Measurements from ENCODE around the gene BMP2K.
"Not testable (repeated sequence)": the region's sequence is repeated elsewhere in the genome, so short reads cannot be mapped to it uniquely, and the experiment has no call there.

BMP2K gene

DNA sequence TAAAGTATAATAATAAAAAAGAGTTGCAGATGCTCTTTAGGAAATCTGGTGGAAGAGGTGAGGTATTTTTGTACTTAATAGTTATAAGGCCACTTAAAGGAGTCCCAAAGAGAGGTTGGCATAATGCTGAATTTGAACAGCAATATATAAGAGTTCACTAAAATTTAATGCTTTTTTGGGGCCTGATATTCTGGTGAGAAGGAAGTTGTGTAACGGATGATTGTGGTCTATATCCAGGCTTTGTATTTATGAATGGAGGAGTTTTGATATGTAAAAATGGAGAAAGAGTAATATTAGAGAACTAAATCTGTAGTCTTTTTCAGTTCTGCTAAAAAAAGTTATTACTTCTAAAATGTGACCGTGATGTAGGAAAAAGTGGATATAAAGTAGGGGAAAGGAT, 20.4 kb downstream of the BMP2K start:
- no peak for DNase-seq

DNA sequence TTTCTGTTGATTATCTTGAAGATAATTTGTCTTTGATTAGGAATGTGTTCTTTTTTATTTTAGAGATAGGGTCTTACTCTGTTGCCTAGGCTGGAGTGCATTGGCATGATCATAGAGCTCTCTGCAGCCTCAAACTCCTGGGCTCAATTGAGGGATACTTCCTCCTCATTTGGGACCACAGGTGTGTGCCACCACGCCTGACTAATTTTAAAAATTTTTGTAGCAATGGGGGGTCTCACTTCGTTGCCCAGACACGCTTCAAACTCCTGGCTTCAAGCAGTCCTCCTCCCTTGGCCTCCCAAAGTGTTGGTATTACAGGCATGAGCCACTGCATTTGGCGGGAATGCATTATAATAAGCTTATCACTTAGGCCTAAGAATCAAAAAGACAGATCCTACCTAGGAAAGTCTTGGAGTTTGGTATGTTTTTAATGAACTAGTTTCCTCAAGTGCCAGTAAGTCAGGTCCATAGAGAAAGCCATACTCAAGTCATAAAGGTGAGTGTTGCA, 21.7 kb downstream of the BMP2K start:
- DNase-seq = no peak

DNA sequence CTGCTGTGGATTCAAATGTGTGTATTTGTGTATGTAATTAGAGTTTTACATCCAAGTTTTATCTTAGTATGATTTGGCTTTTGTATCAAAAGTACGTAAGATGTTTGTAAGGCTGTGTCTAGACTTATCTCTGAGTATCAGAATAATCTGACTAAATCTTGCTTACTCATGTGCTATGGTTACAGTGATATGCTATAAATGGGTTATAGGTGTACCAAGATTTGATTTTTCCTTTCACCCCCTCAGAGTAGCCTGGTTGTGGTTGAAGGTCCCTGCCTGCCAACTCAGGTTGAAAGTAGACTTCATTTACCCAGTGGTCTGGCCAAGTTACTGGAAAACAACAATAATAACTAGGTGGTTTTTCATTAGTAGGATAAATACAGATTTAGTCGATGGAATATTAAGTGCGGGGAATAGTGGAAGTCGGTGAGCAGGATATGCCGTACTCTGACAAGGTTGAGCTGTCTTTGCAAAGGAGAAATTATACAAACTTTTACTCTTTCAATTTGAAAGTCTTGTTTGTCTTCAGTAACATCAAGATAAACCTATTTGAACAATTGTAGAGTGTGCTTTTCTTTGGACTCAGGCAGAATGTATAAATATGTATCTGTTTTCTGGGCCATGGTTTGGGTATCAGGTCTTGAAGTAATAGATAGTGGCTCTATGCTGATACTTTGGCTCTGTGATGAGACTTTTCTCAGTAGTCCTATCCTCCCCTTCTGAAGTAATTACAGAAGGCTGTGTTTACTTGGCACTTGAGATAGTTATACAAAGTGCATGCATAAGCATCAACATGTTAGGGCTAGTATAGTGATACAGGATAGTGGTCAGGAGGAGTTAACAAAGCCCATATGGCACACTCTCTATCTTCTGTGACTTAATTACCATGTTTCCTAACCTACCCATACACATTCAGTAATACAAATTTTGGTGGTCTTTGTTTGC, 23.7 kb downstream of the BMP2K start:
- DNase-seq = no peak

DNA sequence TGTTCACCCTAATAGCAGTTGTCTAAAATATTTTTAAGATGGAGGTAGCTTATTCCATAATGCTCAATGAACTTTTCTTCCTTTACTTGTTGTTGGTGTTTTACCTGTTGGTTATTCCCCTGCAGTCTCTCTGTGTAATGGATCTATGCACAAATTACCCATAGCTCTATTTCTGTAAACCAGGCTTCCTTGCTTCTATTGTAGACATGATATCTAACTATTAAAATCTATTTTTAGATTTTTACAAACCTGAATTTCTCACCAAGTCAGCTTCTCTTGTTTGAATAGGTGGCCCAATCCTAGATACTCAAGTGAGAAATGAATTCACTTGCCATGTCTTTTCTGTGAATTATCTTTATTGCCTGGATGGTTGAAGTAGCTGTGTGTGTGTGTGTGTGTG, 24.8 kb downstream of the BMP2K start:
- no peak for DNase-seq

DNA sequence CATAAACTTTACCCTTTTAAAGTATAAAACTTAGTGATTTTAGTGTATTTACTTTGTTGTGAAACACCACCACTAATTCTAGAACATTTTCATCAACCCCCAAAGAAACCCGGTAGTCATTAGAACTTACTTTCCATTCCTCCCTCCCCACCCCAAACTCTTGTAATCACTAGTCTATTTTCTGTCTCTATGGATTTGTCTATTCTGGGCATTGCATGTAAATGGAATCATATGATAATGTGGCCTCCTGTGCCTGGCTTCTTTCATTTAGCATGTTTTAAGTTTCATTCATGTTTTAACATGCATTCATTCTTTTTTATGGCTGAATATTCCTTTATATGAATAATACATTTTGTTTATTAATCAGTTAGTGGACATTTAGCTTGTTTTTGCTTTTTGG, 27.8 kb downstream of the BMP2K start:
- no peak for DNase-seq

DNA sequence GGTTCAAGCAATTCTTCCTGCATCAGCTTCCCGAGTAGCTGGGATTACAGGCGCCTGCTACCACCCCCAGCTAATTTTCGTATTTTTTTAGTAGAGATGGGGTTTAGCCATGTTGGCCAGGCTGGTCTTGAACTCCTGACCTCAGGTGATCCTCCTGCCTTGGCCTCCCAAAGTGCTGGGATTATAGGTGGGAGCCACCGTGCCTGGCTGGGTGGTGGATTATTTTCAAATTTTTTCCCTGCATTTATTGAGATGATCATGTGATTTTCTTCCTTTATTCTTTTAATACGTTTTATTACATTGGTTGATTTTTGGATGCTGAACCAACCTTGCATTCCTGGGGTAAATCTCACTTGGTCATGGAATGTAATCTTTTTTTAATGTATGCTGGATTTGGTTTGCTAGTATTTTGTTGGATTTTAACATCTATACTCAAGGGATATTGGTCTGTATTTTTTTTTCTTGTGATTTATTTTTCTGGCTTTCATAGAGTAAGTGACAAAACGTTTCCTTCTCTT, 30.9 kb downstream of the BMP2K start:
- no peak for DNase-seq

DNA sequence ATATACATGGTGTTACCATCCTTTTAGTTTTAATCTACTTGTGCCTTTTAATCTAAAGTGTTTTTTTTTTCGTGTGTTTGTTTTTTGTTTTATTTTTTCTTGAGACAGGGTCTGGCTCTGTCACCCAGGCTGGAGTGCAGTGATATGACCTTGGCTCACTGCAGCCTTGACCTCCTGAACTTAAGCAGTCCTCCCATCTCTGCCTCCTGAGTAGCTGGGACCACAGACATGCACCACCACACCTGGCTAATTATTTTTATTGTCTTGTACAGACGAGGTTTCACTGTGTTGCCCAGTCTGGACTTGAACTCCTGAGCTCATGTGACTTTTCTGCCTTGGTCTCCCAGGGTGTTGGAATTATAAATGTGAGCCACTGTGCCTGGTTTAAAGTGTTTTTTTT, 33.1 kb downstream of the BMP2K start:
- DNase-seq = no peak

DNA sequence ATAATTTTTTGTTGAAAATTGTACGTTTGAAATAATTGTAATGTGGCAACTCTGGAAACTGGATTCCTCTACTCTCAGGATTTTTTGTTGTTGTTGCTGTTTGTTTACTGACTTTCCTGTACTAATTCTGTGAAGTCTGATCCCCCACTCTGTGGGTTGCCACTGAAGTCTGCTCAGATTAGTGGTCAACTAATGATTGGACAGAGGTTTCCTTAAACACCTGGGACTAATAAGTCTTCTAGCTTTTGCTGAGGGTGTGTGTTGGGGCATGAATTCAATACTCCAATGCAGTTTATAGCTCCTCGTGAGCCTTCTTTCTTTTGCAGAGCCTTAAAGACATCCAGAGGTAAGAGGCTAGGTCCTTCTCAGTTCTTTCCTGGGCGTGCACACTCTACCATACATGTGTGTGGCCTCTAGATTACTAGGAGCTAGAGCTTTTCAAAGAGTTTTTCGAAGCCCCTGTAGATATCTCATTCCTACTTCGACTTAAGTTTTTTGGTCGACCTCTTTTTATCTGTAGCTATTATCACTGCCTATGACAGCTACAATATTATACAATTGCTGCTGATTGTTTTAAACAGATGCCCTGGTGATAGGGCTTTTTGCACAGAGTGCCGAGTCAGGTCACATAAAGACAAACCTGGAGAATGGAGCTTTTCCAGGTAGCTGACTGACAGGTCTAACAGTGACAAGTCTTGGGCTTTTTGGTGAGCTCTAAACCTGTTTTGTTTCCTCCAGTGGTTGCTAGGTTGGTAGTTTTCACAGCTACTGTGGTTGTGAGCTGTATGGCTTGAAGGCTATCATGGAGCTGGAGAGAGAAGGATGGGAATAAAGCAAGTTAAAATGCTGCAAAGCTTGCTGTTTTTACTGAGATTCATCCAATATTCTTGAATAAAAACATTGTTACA, 34.0 kb downstream of the BMP2K start:
- DNase-seq = no peak

DNA sequence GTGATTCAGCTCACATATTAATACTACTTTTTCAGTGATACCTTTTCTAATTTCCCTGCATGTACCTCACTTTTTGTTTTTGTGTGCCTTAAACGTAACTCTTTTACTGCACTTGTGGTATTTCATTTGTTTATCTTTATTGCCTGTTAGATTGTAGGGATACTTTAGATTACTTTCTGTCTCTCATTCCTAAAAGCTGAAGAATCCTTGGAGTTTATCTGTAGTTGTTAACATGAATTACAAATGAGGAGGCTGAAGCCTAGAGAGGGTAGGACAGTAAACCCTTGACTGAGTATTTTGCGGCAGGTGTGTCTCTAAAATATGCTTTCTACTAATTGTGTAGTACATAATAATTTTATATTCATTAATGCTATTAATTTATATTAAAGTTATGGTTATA, 34.9 kb downstream of the BMP2K start:
- DNase-seq = no peak

DNA sequence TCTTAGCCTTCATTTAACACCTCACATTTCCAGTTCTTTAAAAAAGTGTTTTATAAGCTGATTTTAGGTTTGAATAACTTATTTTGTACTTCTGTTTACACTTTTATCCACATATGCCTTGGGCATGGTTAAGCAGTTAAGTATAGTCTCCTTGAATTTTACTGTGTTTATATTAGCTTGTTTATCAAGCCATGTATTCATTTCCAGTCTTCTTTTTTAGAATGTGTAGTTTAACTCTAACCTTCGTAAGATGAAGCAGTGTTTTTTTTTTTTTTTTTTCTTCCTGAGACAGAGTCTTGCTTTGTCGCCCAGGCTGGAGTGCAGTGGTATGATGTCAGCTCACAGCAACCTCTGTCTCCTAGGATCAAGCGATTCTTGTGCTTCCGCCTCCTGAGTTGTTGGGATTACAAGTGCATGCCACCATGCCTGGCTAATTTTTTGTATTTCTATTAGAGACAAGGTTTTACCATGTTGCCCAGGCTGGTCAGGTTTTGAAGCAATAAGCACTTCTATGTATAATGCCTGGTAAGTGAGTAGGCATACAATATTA, 42.5 kb downstream of the BMP2K start:
- DNase-seq = no peak

DNA sequence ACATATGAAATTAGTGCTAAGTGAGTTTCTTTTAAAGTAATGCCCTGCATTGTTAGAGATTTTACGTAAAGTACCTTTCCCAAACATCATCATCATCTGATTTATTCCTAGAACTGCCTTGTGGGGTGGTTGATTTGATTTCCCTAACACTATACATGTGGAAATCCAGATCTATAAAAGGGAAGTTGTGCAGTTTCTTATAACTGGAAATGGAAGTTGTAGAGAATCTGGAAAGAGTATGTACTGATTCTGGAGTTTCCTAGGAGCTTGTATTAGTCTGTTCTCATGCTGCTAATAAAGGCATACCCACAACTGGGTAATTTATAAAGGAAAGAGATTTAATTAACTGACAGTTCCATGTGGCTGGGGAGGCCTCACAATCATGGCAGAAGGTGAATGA, 47.9 kb downstream of the BMP2K start:
- DNase-seq = no peak

DNA sequence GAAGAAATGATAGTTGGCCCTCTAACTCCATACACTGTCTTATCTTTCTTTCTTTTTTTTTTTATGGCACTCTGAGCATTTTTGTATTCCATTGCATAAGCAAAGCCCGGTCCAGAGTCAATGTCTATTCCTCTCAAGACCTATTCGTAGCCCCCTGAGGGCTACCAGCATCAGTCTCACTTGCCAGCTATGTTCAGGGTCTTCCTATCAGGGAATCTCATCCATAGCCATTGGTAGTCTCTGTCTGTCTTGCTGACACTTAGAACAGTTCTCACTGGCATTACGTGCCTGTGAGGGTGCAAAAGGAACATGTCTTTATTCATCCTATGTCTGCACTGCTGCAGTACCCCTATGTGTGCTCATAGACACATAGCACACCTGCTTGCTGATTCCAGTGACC, 51.0 kb downstream of the BMP2K start:
- DNase-seq = no peak

DNA sequence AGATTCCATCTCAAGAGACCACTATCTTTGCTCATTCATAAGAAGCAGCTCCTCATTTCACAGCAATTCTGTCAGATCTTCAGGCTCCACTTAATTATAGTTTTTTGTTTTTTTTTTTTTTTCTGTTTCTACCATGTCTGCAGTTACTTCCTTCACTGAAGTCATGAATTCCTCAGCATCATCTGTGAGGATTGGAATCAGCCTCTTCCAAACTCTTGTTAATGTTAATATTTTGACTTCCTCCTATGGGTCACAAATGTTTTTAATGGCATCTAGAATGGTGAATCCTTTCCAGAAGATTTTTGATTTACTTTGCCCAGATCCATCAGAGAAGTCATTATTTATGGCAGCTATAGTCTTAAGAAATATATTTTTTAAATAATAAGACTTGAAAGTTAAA, 53.1 kb downstream of the BMP2K start:
- no peak for DNase-seq

DNA sequence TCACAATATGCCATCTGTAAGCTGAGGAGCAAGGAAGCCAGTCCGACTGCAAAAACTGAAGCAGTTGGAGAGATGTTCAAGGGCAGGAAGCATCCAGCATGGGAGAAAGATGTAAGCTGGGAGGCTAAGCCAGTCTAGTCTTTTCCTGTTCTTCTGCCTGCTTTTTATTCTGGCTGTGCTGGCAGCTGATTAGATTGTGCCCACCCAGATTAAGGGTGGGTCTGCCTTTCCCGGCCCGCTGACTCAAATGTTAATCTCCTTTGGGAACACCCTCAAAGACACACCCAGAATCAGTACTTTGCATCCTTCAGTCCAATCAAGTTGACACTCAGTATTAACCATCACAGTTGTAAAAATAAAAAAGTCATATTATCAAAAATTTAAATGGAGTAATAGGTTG, 63.5 kb downstream of the BMP2K start:
- not testable (repeated sequence) for DNase-seq

DNA sequence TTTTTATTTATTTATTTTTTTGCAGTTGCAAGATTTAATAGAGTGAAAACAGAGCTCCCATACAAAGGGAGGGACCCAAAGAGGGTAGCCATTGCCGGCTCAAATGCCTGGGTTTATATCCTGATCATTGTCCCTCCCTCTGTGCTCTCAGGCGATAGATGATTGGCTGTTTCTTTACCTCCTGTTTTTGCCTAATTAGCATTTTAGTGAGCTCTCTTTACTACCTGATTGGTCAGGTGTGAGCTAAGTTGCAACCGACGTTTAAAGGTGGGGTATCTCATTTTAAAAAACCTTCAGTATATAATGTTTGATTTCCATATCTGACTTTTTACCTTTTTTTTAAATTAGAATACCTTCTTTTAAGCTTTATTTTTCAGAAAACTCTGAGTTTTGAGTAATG, 64.1 kb downstream of the BMP2K start:
- DNase-seq = not testable (repeated sequence)

DNA sequence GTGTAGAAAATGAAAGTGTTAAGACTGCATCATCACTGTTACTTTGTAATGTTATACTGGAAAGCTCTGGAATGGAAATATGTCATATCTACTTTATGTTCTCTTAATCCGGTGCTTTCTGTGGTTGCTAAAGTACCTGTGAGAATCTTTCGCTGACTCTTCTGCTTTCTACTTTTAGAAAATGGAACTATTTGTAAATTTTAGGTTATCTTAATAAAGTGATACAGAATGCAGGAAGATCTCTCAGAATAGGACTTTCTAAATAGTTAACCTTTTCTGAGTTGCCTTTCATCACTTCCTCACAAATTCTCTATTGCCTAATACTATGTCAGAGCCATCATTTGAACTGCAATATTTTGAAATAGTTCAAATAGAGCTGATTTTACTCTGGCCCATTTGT, 69.3 kb downstream of the BMP2K start:
- DNase-seq = no peak

DNA sequence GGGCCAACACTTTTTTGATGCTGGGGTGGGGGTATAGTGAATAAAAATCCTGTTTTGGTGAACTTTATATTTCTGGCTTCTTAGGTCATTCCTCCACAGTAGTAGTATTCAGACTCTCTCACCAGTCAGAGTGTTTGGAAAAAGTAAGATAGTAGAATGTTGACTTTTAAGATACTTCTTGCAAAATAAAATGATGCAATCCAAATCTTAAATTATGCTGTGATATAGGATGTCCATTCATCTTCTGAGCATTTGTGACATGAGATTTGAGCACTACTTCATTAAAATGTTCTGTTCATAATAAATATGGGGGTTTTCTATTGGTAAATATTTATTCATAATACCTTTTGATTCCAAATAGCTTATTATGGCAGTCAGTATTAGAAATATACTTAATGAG, 70.1 kb downstream of the BMP2K start:
- no peak for DNase-seq

DNA sequence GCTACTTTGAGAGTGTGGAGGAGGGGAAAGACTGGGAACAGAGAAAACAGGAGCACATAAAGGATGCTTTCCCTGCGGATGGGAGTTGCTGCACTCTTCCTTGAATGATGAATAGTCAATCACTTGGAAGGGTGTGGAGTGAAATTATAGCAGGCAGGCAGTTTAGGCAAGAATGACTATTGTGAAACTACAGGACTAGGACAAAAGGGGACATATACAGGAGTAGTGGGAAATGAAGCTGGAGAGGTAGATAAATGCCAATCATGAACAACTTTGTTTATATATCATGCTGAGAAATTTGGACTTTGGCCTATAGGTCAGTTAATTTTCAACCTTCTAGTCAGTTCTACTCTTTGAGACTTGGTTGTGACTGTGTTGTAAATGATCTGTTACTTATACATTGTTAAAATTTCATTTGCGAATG, 86.2 kb downstream of the BMP2K start:
- no peak for DNase-seq

DNA sequence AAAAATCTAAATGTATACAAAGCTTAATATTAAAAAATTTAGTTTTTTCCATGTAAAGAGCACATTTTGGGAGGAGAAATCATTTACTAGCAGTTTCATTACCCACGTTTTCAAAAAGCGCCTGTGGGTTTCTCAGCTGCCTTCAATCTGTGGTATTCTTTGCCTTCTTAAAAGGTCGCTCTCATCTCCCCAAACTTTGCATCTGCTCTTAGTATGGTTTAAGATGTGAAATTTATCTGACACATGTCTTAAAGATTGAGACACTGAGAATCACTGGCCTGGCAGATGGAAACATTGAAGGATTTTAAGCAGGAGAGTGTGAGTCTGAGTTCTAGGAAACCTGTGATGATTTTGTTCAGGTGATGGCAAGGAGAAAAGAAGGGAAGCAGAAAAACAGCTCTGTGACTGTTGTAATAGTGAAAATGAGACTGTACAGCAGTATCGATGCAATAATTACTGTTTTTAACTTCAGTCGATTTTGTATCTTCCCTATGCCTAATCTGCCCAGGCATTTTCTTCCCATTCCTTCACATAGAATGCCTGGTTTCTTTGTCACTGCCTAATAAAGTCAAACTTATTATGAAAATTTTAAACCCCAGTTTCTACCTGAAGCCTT, 87.2 kb downstream of the BMP2K start:
- DNase-seq = no peak

DNA sequence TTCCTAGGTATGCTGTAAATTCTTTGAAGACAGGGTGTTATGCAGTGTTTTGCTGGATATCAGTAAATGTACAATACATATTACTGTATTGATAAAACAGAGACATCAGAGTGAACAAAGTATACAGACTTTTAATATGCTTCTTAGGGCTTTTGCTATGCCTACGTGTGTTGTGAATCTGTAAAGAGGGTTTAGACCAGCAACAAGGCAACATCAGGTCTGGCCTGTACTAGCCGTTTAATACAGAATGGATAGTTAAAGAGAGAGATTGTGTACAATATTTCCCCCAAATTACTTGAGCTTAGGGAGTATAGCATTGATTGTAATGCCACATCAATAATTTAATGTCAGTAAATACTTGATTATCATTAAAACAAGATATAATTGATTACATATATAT, 87.8 kb downstream of the BMP2K start:
- no peak for DNase-seq

DNA sequence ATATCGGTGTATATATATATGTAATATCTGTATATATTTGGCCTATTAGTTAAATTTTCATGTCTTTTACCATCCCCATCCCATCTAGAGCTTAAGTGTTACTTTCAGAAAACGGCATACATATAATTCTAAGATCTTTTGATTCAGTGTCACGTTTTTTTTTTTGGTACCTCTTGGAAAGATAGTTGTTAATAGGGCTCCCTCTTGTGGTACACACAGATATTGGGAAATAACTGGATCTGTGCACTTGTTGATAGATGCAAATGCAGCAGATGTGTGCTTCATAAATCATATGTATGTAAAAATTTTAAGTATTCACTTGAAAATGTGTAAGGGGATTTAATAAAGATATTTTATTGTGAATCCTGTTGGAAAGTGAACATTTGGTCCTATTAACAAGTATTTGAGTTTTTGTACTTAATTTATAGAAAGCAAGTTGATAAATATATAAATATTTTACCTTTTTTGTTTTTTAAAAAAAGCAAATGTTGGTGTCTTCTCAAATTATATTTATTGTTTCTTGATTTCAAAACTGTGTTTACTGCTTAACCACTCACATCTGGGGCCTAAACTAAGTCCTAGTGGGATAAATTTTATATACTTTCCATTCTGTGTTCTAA, 88.4 kb downstream of the BMP2K start:
- peak; percentile 81 for DNase-seq

DNA sequence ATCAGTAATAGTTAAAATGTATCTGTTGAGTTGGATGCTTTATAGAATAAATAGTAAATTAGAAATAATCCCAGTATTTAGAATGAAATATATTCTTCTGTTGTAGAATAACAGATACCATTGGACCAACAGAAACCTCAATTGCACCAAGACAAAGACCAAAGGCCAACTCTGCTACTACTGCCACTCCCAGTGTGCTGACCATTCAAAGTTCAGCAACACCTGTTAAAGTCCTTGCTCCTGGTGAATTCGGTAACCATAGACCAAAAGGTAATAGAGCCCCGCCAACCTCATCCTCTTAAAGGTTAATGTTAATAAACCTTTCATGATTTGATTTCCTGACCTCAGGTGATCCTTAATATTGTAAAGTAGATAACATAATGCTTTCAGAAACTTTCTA, 89.3 kb downstream of the BMP2K start:
- no peak for DNase-seq

All from NCI-H1694 treated with DMSO at 0.1 percent for 48 hours (cell line).